Suprapubic skin (tissue), 4 donors: ENCODE results near the gene STX16. TPM values are rescaled to one million over a fixed set of nuclear protein-coding genes. Genes with fewer than 3 reads are reported as not detected.
"Not testable (repeated sequence)": the region's sequence is repeated elsewhere in the genome, so short reads cannot be mapped to it uniquely, and the experiment has no call there.

Experiments
- DNase-seq, 2 donors: peaks; one replicate each; pipeline ENCODE4 v3.0.0-alpha.2; 2019; ENCODE audit warnings: low spot score in 2 of 2
- H3K27ac ChIP-seq: fragments of 200-600 bp; sonication (generic); one replicate; pipeline ENCODE4 v1.5.1; 2019
- H3K27me3 ChIP-seq: fragments of 200-600 bp; sonication (generic); one replicate; pipeline ENCODE4 v1.5.1; 2019
- H3K36me3 ChIP-seq: fragments of 200-600 bp; sonication (generic); one replicate; pipeline ENCODE4 v1.5.1; 2019
- H3K4me1 ChIP-seq: fragments of 200-600 bp; sonication (generic); one replicate; pipeline ENCODE4 v1.5.1; 2019
- H3K4me3 ChIP-seq: fragments of 200-600 bp; sonication (generic); one replicate; pipeline ENCODE4 v1.5.1; 2019; ENCODE audit warnings: mild to moderate bottlenecking
- H3K9me3 ChIP-seq: fragments of 200-600 bp; sonication (generic); one replicate; pipeline ENCODE4 v1.5.1; 2019
- CTCF ChIP-seq, 2 donors: fragments of 200-600 bp in 1 of 2; fragments of 450-650 bp in 1 of 2; sonication (generic) in 1 of 2; IDR thresholded peaks; one replicate each; pipeline ENCODE4 v1.5.1; 2016 to 2019; ENCODE audit warnings: antibody characterized with exemption in 2 of 2, mild to moderate bottlenecking in 1 of 2, moderate library complexity in 1 of 2
- EP300 ChIP-seq: sonication (generic); formaldehyde crosslinking; IDR thresholded peaks from one replicate; pipeline ENCODE4 v1.6.1; 2017; ENCODE audit warnings: antibody characterized with exemption
- POLR2A ChIP-seq, 2 donors: fragments of 450-650 bp; IDR thresholded peaks; one replicate each; pipeline ENCODE4 v1.6.1; 2017; ENCODE audit warnings: antibody characterized with exemption in 2 of 2, mild to moderate bottlenecking in 2 of 2, moderate library complexity in 2 of 2
- POLR2AphosphoS5 ChIP-seq, 3 donors: sonication (generic); formaldehyde crosslinking; IDR thresholded peaks; one replicate each; pipeline ENCODE4 v1.6.1; 2017; ENCODE audit warnings: antibody characterized with exemption in 3 of 3
- WGBS: methylation state at CpG from one replicate; pipeline ENCODE4 v1.1.5; 2018; 5-methylcytosine and 5-hydroxymethylcytosine counted together
- total RNA-seq, 4 donors: library from RNA; depleted of rRNA; stranded (reverse); fragments of >200 nt; gene quantifications; one replicate each; pipeline ENCODE4 v1.1.0, GENCODE V29; 2016

Gene STX16
- total RNA-seq, 4 donors from 2014 or later, result 35.6 to 138 (median 50.9) TPM

- DNase-seq, result peak; percentile 24 to 50
- Histone ChIP-seq H3K4me1 (no peaks in the 10 kb centered on the region), H3K4me3 (no peak overlapping the region), H3K36me3 (no peaks in the 10 kb centered on the region), H3K9me3 (no peaks in the 10 kb centered on the region), H3K27me3 (peaks cover 15% of the 10 kb centered on the region), H3K27ac (no peak overlapping the region)
- 95% methylated on average over 14 of the region's 14 CpGs for WGBS
- no peak for TF ChIP-seq EP300
- no peak for TF ChIP-seq POLR2AphosphoS5 (IDR thresholded peaks at IDR 0.05)
- no peak for TF ChIP-seq CTCF (IDR thresholded peaks at IDR 0.05)
- TF ChIP-seq POLR2A (IDR thresholded peaks at IDR 0.05), result no peak
Measured at GRCh38 chr20:58720890-58721289, 69.8 kb downstream of the STX16 start.

DNA sequence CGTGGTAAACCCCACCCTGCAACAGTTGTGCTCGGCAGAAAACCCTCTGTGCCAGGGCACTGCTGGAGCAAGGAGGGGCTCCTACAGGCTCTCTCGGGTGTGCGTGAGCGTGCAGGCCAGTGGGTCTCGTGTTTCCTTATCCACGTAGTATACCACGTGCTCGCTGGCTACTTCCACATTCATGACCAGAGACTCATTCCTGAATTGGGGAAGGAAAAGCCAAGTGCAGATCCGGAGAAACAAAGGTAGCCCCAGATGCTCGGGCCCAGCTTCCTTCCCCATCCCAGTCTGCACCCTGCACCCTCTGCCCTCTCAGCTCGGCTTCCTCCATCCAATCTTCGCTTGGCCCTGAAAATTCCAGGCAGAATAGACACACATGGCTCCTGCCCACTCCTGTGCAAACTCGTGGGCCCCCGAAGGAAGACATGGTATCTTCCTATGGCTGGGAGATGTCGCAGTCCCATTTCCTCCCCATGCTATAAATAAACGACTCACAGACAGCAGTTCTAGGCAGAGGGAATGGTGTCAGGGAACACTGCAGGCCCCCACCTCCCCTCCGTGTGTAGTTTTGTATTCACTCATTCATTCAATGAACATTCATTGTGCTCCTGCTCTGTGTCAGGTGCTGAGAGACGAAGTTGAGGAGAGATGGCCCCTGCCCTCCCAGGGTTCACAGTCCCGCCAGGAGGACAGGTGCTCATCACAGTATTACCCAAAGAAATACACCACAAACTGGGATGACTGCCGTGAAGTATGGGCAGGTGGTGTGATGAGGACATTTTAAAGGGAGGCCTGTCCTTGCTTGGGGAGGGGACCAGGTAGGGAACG is 71.1 kb downstream of the STX16 start:
- Histone ChIP-seq H3K4me3 (no peak overlapping the region), H3K4me1 (no peaks in the 10 kb centered on the region), H3K27ac (no peak overlapping the region), H3K36me3 (no peaks in the 10 kb centered on the region), H3K9me3 (no peaks in the 10 kb centered on the region), H3K27me3 (peaks cover 15% of the 10 kb centered on the region)
- 64% methylated on average over 22 of the region's 22 CpGs for WGBS
- peak; percentile 61 to 74 for DNase-seq
- TF ChIP-seq EP300, result no peak
- TF ChIP-seq POLR2A (IDR thresholded peaks at IDR 0.05), result no peak
- TF ChIP-seq CTCF (IDR thresholded peaks at IDR 0.05), result no peak
- no peak for TF ChIP-seq POLR2AphosphoS5 (IDR thresholded peaks at IDR 0.05)

DNA sequence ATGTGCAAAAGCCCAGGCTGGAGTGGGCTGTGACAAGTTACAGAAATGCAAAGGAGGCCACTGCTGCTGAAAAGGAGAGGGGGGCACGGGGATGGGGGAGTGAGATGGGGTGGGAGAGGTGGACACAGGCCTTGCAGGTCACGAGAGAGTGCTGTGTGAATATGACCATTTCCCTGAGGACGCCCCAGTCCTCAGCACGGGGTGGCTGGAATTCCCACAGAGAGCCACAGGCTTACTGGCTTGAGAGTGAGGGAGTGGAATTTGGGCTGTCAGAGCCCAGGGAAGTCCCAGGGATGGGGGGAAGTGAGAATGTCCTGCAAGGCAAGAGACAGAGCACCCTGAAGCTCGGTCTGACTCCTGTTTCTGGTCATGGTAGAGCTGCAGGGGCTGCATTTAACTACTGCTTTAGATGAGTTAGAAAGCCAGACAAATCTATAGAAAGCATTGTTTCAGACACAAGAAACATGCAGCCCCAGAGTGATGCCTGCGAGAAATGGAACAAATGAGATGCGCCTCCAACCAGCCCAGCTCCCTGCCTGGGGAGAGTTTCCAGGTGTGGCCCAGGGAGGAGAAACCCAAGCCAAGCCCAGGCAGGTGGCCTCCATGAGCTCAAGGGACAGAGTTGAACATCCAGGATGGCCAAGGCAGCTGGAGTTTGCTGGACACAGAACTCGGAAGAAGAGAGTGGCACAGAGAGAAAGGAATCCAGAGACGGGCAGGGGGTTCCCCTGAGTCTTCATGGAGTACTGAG is 72.0 kb downstream of the STX16 start:
- 78% methylated on average over 9 of the region's 9 CpGs for WGBS
- TF ChIP-seq CTCF (IDR thresholded peaks at IDR 0.05), result no peak
- TF ChIP-seq POLR2A (IDR thresholded peaks at IDR 0.05), result no peak
- DNase-seq, result peak; percentile 35 to 45

GRCh38 chr20:58723628-58723984 is 72.5 kb downstream of the STX16 start:
- Histone ChIP-seq H3K36me3 (no peaks in the 10 kb centered on the region), H3K27ac (no peak overlapping the region), H3K4me3 (no peak overlapping the region), H3K9me3 (no peaks in the 10 kb centered on the region), H3K4me1 (no peaks in the 10 kb centered on the region), H3K27me3 (peaks cover 15% of the 10 kb centered on the region)
- 80% methylated on average over 3 of the region's 3 CpGs for WGBS
- no peak for DNase-seq
- TF ChIP-seq EP300, result no peak
- TF ChIP-seq POLR2A (IDR thresholded peaks at IDR 0.05), result no peak
- no peak for TF ChIP-seq CTCF (IDR thresholded peaks at IDR 0.05)
- no peak for TF ChIP-seq POLR2AphosphoS5 (IDR thresholded peaks at IDR 0.05)

More for the DNA sequence above, 72.0 kb downstream of the STX16 start:
- no peaks in the 10 kb centered on the region for H3K36me3 ChIP-seq
- no peak overlapping the region for H3K27ac ChIP-seq
- no peak overlapping the region for H3K4me3 ChIP-seq
- H3K9me3 ChIP-seq, result no peaks in the 10 kb centered on the region
- H3K4me1 ChIP-seq, result no peaks in the 10 kb centered on the region
- H3K27me3 ChIP-seq, result peaks cover 15% of the 10 kb centered on the region

DNA sequence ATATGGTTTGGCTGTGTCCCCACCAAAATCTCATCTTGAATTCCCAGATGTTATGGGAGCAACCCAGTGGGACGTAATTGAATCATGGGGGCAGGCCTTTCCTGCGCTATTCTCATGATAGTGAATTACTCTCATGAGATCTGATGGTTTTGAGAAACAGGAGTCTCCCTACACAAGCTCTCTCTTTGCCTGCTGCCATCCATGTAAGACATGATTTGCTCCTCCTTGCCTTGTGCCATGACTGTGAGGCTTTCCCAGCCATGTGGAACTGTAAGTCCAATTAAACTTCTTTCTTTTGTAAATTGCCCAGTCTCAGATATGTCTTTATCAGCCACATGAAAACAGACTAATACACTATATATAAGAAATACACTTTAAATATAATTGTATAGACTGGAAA is 75.1 kb downstream of the STX16 start:
- not testable (repeated sequence) for H3K4me3 ChIP-seq, H3K4me1 ChIP-seq, H3K36me3 ChIP-seq, DNase-seq, H3K9me3 ChIP-seq, H3K27ac ChIP-seq
- peaks cover 15% of the 10 kb centered on the region for H3K27me3 ChIP-seq
- 45% methylated on average over 2 of the region's 2 CpGs for WGBS

Other genes with a start within 250 kb of the STX16 start
- 1 to 10 TPM in 3 of 4 donors, under 1 TPM in 1; 0.23 to 1.2 (median 1.1) TPM for gene APCDD1L, start 135.9 kb upstream of the STX16 start, total RNA-seq
- gene NPEPL1, start 41.5 kb downstream of the STX16 start, total RNA-seq, result 10 to 100 TPM; 21.0 to 69.2 (median 42.0) TPM
- gene GNAS-AS1, start 199.6 kb downstream of the STX16 start, total RNA-seq, result not detected
- 100 to 1,000 TPM; 334 to 533 (median 451) TPM for gene GNAS, start 201.4 kb downstream of the STX16 start, total RNA-seq